Measurements from ENCODE around the gene EMC10. TPM values are rescaled to one million over a fixed set of nuclear protein-coding genes. Genes with fewer than 3 reads are reported as not detected.

Gene EMC10
- total RNA-seq, 4 donors from 2014 or later = 34.9 to 77.2 (median 71.1) TPM

DNA sequence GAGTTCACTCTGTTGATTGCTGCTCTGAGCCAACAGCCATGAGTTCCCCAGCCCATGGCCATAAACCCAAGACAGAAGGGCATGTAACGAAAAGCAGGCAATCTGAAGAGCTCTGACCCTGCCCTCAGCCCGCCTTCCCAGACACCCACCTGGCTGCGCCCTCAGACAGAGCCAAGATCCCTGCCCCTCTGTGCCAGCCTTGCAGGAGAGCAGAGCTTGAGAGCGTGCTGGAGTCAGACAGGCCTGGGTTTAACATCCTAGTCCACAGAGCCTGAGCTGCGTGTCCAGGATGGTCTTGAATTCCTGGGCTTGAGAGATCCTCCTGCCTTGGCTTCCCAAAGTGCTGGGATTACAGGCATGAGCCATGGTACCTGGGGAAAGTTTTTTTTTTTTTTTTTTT, 19.0 kb upstream of the EMC10 start:
- peaks cover 49% of the 10 kb centered on the region for H3K27me3 ChIP-seq

DNA sequence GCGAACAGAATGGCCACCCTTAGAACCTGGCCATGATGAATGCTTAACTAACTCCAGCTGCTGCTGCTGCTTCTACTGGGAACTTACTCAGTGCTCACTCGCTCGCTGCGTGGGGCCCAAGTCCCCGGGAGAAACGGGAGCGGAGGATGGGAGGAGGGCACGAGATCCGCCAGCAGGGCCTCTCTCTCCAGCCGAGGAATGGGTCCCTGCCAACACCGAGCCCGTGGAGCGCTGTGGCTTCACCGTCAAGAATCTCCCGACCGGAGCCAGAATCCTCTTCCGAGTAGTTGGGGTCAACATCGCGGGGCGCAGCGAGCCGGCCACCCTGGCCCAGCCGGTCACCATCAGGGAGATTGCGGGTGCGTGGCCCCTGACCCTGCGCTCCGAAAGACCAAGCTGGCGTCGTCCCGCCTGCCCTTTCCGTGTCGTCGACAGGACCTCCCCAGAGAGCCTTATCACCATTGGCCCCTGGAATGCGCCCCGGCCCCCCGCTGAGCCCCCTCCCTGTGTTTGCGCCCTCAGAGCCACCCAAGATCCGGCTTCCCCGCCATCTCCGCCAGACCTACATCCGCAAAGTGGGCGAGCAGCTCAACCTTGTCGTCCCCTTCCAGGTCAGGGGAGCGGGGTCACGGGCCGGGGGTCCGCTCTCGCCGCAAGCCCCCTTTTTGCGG, 17.8 kb upstream of the EMC10 start:
- WGBS = 35% methylated on average over 17 of the region's 50 CpGs
- no peak for TF ChIP-seq POLR2AphosphoS5 (IDR thresholded peaks at IDR 0.05)
- TF ChIP-seq, protein P1, sequence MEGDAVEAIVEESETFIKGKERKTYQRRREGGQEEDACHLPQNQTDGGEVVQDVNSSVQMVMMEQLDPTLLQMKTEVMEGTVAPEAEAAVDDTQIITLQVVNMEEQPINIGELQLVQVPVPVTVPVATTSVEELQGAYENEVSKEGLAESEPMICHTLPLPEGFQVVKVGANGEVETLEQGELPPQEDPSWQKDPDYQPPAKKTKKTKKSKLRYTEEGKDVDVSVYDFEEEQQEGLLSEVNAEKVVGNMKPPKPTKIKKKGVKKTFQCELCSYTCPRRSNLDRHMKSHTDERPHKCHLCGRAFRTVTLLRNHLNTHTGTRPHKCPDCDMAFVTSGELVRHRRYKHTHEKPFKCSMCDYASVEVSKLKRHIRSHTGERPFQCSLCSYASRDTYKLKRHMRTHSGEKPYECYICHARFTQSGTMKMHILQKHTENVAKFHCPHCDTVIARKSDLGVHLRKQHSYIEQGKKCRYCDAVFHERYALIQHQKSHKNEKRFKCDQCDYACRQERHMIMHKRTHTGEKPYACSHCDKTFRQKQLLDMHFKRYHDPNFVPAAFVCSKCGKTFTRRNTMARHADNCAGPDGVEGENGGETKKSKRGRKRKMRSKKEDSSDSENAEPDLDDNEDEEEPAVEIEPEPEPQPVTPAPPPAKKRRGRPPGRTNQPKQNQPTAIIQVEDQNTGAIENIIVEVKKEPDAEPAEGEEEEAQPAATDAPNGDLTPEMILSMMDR (IDR thresholded peaks at IDR 0.05) = no peak
- no peak for TF ChIP-seq POLR2A (IDR thresholded peaks at IDR 0.05)
- TF ChIP-seq EP300 (IDR thresholded peaks at IDR 0.05) = no peak
- no peaks in the 10 kb centered on the region for H3K4me1 ChIP-seq
- H3K27me3 ChIP-seq = peaks cover 53% of the 10 kb centered on the region
- no peak for DNase-seq (ENCODE audit: low spot score in 2 of 2)
- no peaks in the 10 kb centered on the region for H3K36me3 ChIP-seq
- no peaks in the 10 kb centered on the region for H3K9me3 ChIP-seq
- H3K4me3 ChIP-seq = no peak overlapping the region
- no peak overlapping the region for H3K27ac ChIP-seq

More for the DNA sequence above, 19.0 kb upstream of the EMC10 start:
- H3K27ac ChIP-seq = no peak overlapping the region
- no peaks in the 10 kb centered on the region for H3K4me1 ChIP-seq
- no peak overlapping the region for H3K4me3 ChIP-seq
- no peaks in the 10 kb centered on the region for H3K9me3 ChIP-seq
- no peak for DNase-seq (ENCODE audit: low spot score in 2 of 2)
- H3K36me3 ChIP-seq = no peaks in the 10 kb centered on the region
- 83% methylated on average over 5 of the region's 5 CpGs for WGBS
- TF ChIP-seq EP300 (IDR thresholded peaks at IDR 0.05) = no peak
- TF ChIP-seq POLR2AphosphoS5 (IDR thresholded peaks at IDR 0.05) = no peak
- TF ChIP-seq, protein P1 (IDR thresholded peaks at IDR 0.05) = no peak
- no peak for TF ChIP-seq POLR2A (IDR thresholded peaks at IDR 0.05)

DNA sequence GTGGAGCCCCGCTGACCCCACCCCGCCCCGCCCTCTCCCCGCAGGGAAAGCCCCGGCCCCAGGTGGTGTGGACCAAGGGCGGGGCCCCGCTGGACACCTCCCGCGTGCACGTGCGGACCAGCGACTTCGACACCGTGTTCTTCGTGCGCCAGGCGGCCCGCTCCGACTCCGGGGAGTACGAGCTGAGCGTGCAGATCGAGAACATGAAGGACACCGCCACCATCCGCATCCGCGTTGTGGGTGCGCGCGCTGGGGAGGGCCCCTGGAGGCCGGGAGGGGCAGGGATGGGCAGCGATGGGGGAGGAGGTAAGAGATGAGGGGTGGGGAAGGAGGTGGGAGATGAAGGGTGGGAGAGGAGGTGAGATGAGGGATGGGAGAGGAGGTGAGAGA, 17.2 kb upstream of the EMC10 start:
- no peaks in the 10 kb centered on the region for H3K4me1 ChIP-seq
- no peaks in the 10 kb centered on the region for H3K36me3 ChIP-seq
- 66% methylated on average over 10 of the region's 32 CpGs for WGBS
- H3K27ac ChIP-seq = no peak overlapping the region
- TF ChIP-seq EP300 (IDR thresholded peaks at IDR 0.05) (no peak), POLR2AphosphoS5 (IDR thresholded peaks at IDR 0.05) (no peak), POLR2A (IDR thresholded peaks at IDR 0.05) (no peak)
- TF ChIP-seq, protein P1 (IDR thresholded peaks at IDR 0.05) = no peak
- H3K4me3 ChIP-seq = no peak overlapping the region
- peaks cover 53% of the 10 kb centered on the region for H3K27me3 ChIP-seq
- no peak for DNase-seq (ENCODE audit: low spot score in 2 of 2)
- H3K9me3 ChIP-seq = no peaks in the 10 kb centered on the region

DNA sequence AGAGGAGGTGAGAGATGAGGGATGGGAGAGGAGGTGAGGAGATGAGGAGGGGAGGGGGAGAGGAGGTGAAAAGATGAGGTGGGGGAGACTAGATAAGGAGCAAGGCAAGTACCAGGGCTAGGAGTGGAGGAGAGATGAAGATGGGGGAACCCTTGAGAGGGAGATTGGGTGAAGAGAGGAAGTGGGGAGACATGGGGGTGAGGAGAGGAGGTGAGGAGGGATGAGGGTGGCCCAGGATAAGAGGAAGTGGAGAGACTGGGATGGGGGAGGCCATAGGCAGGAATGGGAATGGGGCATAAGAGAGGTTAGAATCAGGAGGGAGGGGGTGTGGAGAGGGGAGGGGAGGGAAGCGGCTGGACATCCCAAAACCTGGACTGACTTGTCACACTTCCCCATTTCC, 16.7 kb upstream of the EMC10 start:
- Histone ChIP-seq H3K36me3 (no peaks in the 10 kb centered on the region), H3K27me3 (peaks cover 53% of the 10 kb centered on the region), H3K27ac (no peak overlapping the region), H3K9me3 (no peaks in the 10 kb centered on the region), H3K4me3 (no peak overlapping the region), H3K4me1 (no peaks in the 10 kb centered on the region)
- no peak for DNase-seq (ENCODE audit: low spot score in 2 of 2)
- TF ChIP-seq EP300 (IDR thresholded peaks at IDR 0.05) (no peak), POLR2AphosphoS5 (IDR thresholded peaks at IDR 0.05) (no peak), POLR2A (IDR thresholded peaks at IDR 0.05) (no peak)
- TF ChIP-seq, protein P1 (IDR thresholded peaks at IDR 0.05) = no peak
- WGBS = 63% methylated on average over 1 of the region's 1 CpG

DNA sequence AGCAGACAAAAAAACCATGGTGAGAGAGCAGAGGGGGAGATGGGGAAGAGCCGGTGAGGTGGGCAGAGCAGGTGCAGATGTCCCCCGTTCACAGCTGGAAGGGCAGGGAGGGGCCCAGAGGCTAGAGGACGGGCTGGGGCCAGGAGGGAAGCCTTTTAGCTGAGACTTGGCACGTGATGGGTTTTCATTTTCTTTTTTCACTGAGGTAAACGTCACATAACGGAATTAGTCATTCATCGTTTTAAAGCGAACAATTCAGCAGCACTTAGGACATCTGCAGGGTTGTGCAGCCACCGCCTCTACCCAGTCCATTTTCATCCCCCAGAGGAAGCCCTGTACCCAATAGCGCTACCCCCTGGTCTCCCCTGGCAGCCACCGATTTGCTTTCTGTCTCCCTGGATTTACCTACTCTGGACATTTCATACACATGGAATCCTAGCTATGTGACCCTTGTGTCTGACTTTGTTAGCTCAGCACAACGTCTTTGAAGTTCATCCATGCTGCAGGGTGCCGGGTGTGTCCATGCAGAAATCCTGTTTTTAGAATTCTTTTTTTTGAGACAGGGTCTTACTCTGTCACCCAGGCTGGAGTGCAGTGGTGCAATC, 16.0 kb upstream of the EMC10 start:
- no peak overlapping the region for H3K4me3 ChIP-seq
- no peaks in the 10 kb centered on the region for H3K9me3 ChIP-seq
- peaks cover 53% of the 10 kb centered on the region for H3K27me3 ChIP-seq
- no peak overlapping the region for H3K27ac ChIP-seq
- no peaks in the 10 kb centered on the region for H3K36me3 ChIP-seq
- TF ChIP-seq, protein P1 (IDR thresholded peaks at IDR 0.05) = no peak
- TF ChIP-seq POLR2AphosphoS5 (IDR thresholded peaks at IDR 0.05) (no peak), EP300 (IDR thresholded peaks at IDR 0.05) (no peak)
- H3K4me1 ChIP-seq = no peaks in the 10 kb centered on the region
- WGBS = 23% methylated on average over 13 of the region's 13 CpGs
- no peak for DNase-seq (ENCODE audit: low spot score in 2 of 2)

Data from suprapubic skin (tissue), 4 donors.